Measurements from ENCODE around the gene TREM1.
"Not testable (repeated sequence)": the region's sequence is repeated elsewhere in the genome, so short reads cannot be mapped to it uniquely, and the experiment has no call there.

The TREM1 gene

GRCh38 chr6:41306187-41306854, 19.8 kb upstream of the TREM1 start:
- Histone ChIP-seq H3K4me1 (no peaks in the 10 kb centered on the region), H3K36me3 (no peaks in the 10 kb centered on the region), H3K4me3 (no peak overlapping the region), H3K27me3 (peaks cover 0 to 25% of the 10 kb centered on the region in 2 donors), H3K27ac (no peak overlapping the region), H3K9me3 (no peaks in the 10 kb centered on the region)
- TF ChIP-seq CTCF (IDR thresholded peaks at IDR 0.05) = peak; percentile 40
- intact Hi-C loops (cut with DNase I; ENCODE audit: low total_unique reads) = no loop called here
- DNase-seq = no peak

GRCh38 chr6:41302638-41303037, 16.2 kb upstream of the TREM1 start:
- no peaks in the 10 kb centered on the region for H3K9me3 ChIP-seq
- H3K27me3 ChIP-seq = peaks cover 0 to 7% of the 10 kb centered on the region in 2 donors
- H3K27ac ChIP-seq = no peak overlapping the region
- H3K4me1 ChIP-seq = no peaks in the 10 kb centered on the region
- intact Hi-C loops (cut with DNase I; ENCODE audit: low total_unique reads) = no loop called here
- no peaks in the 10 kb centered on the region for H3K36me3 ChIP-seq
- TF ChIP-seq CTCF (IDR thresholded peaks at IDR 0.05) = no peak
- DNase-seq = no peak
- H3K4me3 ChIP-seq = no peak overlapping the region

DNA sequence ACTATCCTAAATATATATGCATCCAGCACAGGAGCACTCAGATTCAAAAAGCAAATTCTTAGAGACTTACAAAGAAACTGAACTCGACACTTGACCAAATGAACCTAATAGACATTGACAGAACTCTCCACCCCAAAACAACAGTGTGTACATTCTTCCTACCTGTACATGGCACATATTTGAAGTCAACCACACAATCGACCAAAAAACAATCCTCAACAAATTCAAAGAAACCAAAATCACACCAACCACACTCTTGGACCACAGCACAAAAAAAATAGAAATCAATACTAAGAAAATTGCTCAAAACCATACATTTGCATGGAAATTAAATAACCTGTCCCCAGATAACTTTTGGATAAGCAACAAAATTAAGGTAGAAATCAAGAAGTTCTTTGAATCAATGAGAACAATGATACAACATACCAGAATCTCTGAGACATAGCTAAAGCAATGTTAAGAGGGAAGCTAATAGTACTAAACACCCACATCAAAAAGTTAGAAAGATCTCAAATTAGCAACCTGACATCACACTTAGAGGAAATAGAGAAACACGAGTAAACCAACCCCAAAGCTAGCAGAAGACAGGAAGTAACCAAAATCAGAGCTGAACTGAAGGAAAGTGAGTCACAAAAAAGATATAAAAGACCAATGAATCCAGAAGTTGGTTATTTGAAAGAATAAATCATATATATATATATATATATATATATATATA, 12.5 kb upstream of the TREM1 start:
- Histone ChIP-seq H3K27me3 (peaks cover 0 to 9% of the 10 kb centered on the region in 2 donors), H3K4me1 (no peaks in the 10 kb centered on the region), H3K9me3 (no peaks in the 10 kb centered on the region), H3K4me3 (no peak overlapping the region), H3K27ac (no peak overlapping the region), H3K36me3 (no peaks in the 10 kb centered on the region)
- intact Hi-C loops (cut with DNase I; ENCODE audit: low total_unique reads) = no loop called here
- no peak for DNase-seq
- TF ChIP-seq CTCF (IDR thresholded peaks at IDR 0.05) = no peak

DNA sequence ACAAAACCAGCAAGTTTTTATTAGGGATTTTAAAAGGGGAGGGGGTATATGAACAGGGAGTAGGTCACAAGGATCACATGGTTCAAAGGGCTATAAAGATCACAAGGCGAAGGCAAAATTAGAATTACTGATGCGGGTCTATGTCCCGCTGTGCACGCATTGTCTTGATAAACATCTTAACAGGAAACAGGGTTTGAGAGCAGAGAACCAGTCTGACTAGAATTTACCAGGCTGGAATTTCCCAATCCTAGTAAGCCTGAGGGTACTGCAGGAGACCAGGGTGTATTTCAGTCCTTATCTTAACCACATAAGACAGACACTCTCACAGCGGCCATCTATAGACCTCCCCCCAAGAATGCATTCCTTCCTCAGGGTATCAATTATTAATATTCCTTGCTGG, 10.8 kb upstream of the TREM1 start:
- H3K4me3 ChIP-seq; H3K36me3 ChIP-seq; DNase-seq; intact Hi-C loops (cut with DNase I; ENCODE audit: low total_unique reads); H3K27ac ChIP-seq; H3K4me1 ChIP-seq; H3K9me3 ChIP-seq: not testable (repeated sequence)
- peaks cover 0 to 12% of the 10 kb centered on the region in 2 donors for H3K27me3 ChIP-seq

DNA sequence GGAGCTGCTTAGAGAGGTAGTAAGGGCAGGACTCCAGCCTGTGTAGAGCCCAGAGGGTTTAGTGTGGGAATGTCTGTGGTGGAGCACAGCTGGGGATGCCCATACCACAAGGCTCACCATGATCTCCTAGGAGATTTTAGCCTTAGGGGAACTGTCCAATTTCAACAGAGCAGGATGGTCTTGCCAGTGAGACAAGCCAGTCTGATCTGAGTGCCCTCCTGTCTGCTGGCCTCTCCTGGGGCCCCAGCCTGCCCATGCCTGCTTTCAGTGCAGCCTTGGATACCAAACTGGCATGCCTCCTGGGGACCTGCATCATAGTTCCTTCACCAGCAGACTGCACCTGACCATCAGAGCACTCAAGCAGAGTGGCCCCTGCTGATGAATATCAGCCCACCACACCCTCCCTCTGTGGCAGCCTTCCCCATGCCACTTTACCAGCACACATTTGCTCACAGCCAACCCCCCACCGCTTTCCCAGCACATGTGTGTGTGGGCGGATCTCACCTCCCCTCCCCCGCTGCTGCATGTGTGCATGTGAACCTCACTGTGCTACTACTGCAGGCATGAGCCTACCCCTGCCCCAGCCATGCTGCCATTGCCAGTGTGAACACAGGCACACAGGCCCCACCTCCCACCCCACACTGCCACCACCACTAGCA, 7.9 kb upstream of the TREM1 start:
- Histone ChIP-seq H3K36me3 (no peaks in the 10 kb centered on the region), H3K27me3 (peaks cover 0 to 18% of the 10 kb centered on the region in 2 donors), H3K4me1 (no peaks in the 10 kb centered on the region), H3K4me3 (no peak overlapping the region), H3K27ac (no peak overlapping the region), H3K9me3 (no peaks in the 10 kb centered on the region)
- intact Hi-C loops (cut with DNase I; ENCODE audit: low total_unique reads) = no loop called here
- no peak for DNase-seq
- no peak for TF ChIP-seq CTCF (IDR thresholded peaks at IDR 0.05)

- Histone ChIP-seq H3K4me1 (no peaks in the 10 kb centered on the region), H3K4me3 (no peak overlapping the region), H3K36me3 (no peaks in the 10 kb centered on the region), H3K27me3 (peaks cover 0 to 18% of the 10 kb centered on the region in 2 donors), H3K27ac (no peak overlapping the region), H3K9me3 (no peaks in the 10 kb centered on the region)
- TF ChIP-seq CTCF (IDR thresholded peaks at IDR 0.05) = no peak
- intact Hi-C loops (cut with DNase I; ENCODE audit: low total_unique reads) = no loop called here
- no peak for DNase-seq
These were observed 5.2 kb upstream of the TREM1 start for GRCh38 chr6:41291717-41292116.

All from tibial artery (tissue), 4 donors.